Endothelial cell of umbilical vein (primary cell): ENCODE measurements around the gene NDUFS1. TPM values are rescaled to one million over a fixed set of nuclear protein-coding genes. Genes with fewer than 3 reads are reported as not detected.

Experiments used
- BruUV-seq: library from RNA; stranded (reverse); fragments of 400-500 nt; replicated peaks from 2 replicates; lab custom pipeline; 2021; lab: Mats Ljungman, UMichigan
- CTCF ChIA-PET: fragments of 300-600, 350-600 bp; sonication (Branson Sonifier 250); formaldehyde crosslinking; loops from one replicate; lab custom pipeline; 2021; ENCODE audit warnings: antibody characterized with exemption, inconsistent platforms; lab: Charles Lee
- POLR2A ChIA-PET: fragments of 300-600, 350-600 bp; sonication (Branson Sonifier 250); formaldehyde crosslinking; loops from one replicate; lab custom pipeline; 2021; ENCODE audit warnings: antibody characterized with exemption, inconsistent platforms; lab: Charles Lee
- DNase-seq: peaks from one replicate; pipeline ENCODE4 v3.0.0-alpha.2; 2011; ENCODE audit warnings: low read depth, low spot score
- FAIRE-seq: peaks from 2 replicates; lab custom pipeline; 2011; peaks lifted over from hg19 to GRCh38; lab: Jason Lieb, UNC
- H2AFZ ChIP-seq: 2 replicates; pipeline ENCODE4 v1.6.0; 2012; ENCODE audit warnings: low read depth, low read length, control low read depth, inconsistent platforms
- H3K27ac ChIP-seq: 2 replicates; pipeline ENCODE4 v1.5.1; 2011; ENCODE audit warnings: low read depth, mild to moderate bottlenecking, control low read depth, low read length, moderate library complexity; ENCODE audit not compliant: insufficient read depth
- H3K27me3 ChIP-seq, 2 experiments: 2 replicates each; pipeline versions ENCODE4 v1.6.0 to v1.6.1; 2011; ENCODE audit warnings: low read length in 2 of 2, mixed read lengths in 1 of 2; ENCODE audit not compliant: control insufficient read depth in 2 of 2, insufficient read depth in 2 of 2
- H3K36me3 ChIP-seq, 2 experiments: 2 replicates in 1 of 2; 3 replicates in 1 of 2; pipeline ENCODE4 v1.5.1; 2011; ENCODE audit warnings: low read length in 2 of 2, mild to moderate bottlenecking in 1 of 2, moderate library complexity in 1 of 2; ENCODE audit not compliant: control insufficient read depth in 2 of 2, insufficient read depth in 2 of 2; ENCODE audit errors: extremely low read depth in 1 of 2
- H3K4me1 ChIP-seq: 3 replicates; pipeline ENCODE4 v1.5.1; 2011; ENCODE audit warnings: mild to moderate bottlenecking, low read length; ENCODE audit not compliant: control insufficient read depth, insufficient read depth; ENCODE audit errors: extremely low read depth
- H3K4me2 ChIP-seq: 2 replicates; pipeline ENCODE4 v1.6.1; 2011; ENCODE audit warnings: low read length, control low read depth, mixed read lengths; ENCODE audit not compliant: insufficient read depth
- H3K4me3 ChIP-seq, 3 experiments: fragments of 200-600 bp in 1 of 3; sonication (generic), shearing (Covaris generic) in 1 of 3; replicated peaks in 1 of 3; 2 replicates each; pipeline ENCODE4 v1.5.1; 2011 to 2016; ENCODE audit warnings: control low read depth in 3 of 3, low read length in 3 of 3, mild to moderate bottlenecking in 2 of 3, inconsistent platforms in 1 of 3, low read depth in 1 of 3, moderate library complexity in 1 of 3; ENCODE audit not compliant: insufficient read depth in 1 of 3
- H3K79me2 ChIP-seq: 2 replicates; pipeline ENCODE4 v1.6.0; 2012; ENCODE audit warnings: low read length, inconsistent platforms; ENCODE audit not compliant: control insufficient read depth, insufficient read depth
- H3K9ac ChIP-seq: replicated peaks from 2 replicates; pipeline ENCODE3; 2011; ENCODE audit warnings: low read length, control low read depth; ENCODE audit not compliant: insufficient read depth; ENCODE audit errors: extremely low read depth
- H3K9me1 ChIP-seq: replicated peaks from 3 replicates; pipeline ENCODE4 v1.6.0; 2011; ENCODE audit warnings: mild to moderate bottlenecking, low read length; ENCODE audit not compliant: control insufficient read depth, insufficient read depth; ENCODE audit errors: extremely low read depth
- H3K9me3 ChIP-seq: replicated peaks from 2 replicates; pipeline ENCODE4 v1.5.1; 2012; ENCODE audit warnings: low read length, inconsistent platforms; ENCODE audit not compliant: control insufficient read depth, insufficient read depth
- H4K20me1 ChIP-seq: replicated peaks from 2 replicates; pipeline ENCODE3; 2011; ENCODE audit warnings: mild to moderate bottlenecking, low read length; ENCODE audit not compliant: control insufficient read depth, insufficient read depth; ENCODE audit errors: extremely low read depth
- EZH2 ChIP-seq: IDR thresholded peaks from 2 replicates; pipeline ENCODE4 v1.6.1; 2012; ENCODE audit warnings: borderline replicate concordance, low read depth, mild to moderate bottlenecking, moderate library complexity, low read length, inconsistent platforms; ENCODE audit not compliant: severe bottlenecking
- FOS ChIP-seq: IDR thresholded peaks from 2 replicates; pipeline ENCODE4 v1.6.1; 2011; ENCODE audit warnings: mild to moderate bottlenecking, low read length, moderate library complexity, borderline replicate concordance; ENCODE audit not compliant: insufficient read depth
- MYC ChIP-seq: IDR thresholded peaks from one replicate; pipeline ENCODE4 v1.6.1; 2011; ENCODE audit warnings: mild to moderate bottlenecking, low read depth, low read length
- dilution Hi-C: fragments of 300-500 bp; cut with MboI; formaldehyde crosslinking; loops from one replicate; pipeline ENCODE4 v1.15.0; 2019; ENCODE audit warnings: low sequenced_read_pairs; ENCODE audit not compliant: extremely low pct_ligation_motif_present
- intact Hi-C: fragments of 100-400 bp; cut with micrococcal nuclease; formaldehyde crosslinking; loops from one replicate; pipeline ENCODE4 v1.10.0; 2022
- polyA plus RNA-seq, 4 experiments: library from polyadenylated mRNA; depleted of rRNA in 3 of 4; stranded (reverse) in 3 of 4; unstranded in 1 of 4; fragments of >200 nt; gene quantifications; 2 replicates each; pipeline versions ENCODE4 v1.2.1 to v1.2.3, GENCODE V29; 2011 to 2012; ENCODE audit warnings: missing spikeins in 1 of 4
- total RNA-seq: library from RNA; stranded (reverse); gene quantifications from 2 replicates; pipeline ENCODE4 v1.2.3, GENCODE V29; 2021
- TF ChIP-seq, protein P1 (sequence below), 2 donors: IDR thresholded peaks; 1 replicate in 1 of 2; 2 replicates in 1 of 2; pipeline ENCODE4 v1.5.1; 2011; ENCODE audit warnings: low read length in 2 of 2, mild to moderate bottlenecking in 2 of 2, moderate library complexity in 2 of 2, control low read depth in 1 of 2, inconsistent platforms in 1 of 2, low read depth in 1 of 2; ENCODE audit not compliant: insufficient read depth in 1 of 2; ENCODE audit errors: extremely low read depth in 1 of 2

The NDUFS1 gene
- total and polyA plus RNA-seq, 2 donors (not counting 3 experiments of a cell fraction or from before 2014, with no cell fraction given), result 49.8 to 93.2 TPM

DNA sequence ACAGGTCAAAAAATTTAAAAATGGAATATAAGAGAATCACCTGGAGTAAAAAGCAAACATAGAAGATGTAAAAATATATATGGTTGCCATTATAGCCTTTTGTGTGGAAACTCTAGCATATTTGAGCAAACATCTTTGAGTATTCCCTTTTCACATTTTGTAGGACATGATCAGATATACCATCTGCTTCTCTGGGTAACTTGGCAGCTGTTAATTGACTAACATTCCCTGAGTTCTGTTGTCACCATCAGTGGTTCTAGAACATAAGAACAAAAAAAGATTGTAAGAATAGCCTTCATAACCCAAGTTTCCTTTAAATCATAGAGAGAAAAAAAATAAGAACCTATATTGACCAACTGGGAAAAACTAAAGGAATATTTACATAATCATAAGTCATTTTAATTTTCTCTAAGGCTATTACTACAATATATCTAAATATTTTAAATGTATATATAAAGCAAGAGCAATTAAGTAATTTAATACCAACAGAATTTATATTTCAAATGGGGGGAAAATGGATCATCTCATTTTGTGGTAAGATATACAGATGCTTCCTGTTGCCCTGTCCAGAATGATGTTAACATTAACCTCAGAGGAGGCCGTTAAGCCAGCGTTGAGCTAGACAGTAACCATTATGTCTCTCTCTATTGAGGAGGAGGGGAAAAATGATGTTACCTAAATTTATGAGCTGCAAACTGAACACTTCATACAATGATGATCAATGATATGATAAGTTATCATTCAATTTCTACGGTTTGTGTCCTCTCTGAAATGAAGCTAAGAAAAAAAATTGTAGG lies 63.5 kb downstream of the NDUFS1 start:
- no TSS peak for BruUV-seq
- H3K79me2 ChIP-seq, result no peaks in the 10 kb centered on the region
- FAIRE-seq, result no peak
- H4K20me1 ChIP-seq, result no peaks in the 10 kb centered on the region
- dilution Hi-C loops, result no loop called here
- no peaks in the 10 kb centered on the region for H3K9me3 ChIP-seq
- no peaks in the 10 kb centered on the region for H3K4me1 ChIP-seq
- no peak overlapping the region for H3K4me3 ChIP-seq
- no peaks in the 10 kb centered on the region for H3K27me3 ChIP-seq
- H3K27ac ChIP-seq, result no peak overlapping the region
- H3K9ac ChIP-seq, result no peak overlapping the region
- intact Hi-C loops, result no loop called here
- TF ChIP-seq, protein P1, sequence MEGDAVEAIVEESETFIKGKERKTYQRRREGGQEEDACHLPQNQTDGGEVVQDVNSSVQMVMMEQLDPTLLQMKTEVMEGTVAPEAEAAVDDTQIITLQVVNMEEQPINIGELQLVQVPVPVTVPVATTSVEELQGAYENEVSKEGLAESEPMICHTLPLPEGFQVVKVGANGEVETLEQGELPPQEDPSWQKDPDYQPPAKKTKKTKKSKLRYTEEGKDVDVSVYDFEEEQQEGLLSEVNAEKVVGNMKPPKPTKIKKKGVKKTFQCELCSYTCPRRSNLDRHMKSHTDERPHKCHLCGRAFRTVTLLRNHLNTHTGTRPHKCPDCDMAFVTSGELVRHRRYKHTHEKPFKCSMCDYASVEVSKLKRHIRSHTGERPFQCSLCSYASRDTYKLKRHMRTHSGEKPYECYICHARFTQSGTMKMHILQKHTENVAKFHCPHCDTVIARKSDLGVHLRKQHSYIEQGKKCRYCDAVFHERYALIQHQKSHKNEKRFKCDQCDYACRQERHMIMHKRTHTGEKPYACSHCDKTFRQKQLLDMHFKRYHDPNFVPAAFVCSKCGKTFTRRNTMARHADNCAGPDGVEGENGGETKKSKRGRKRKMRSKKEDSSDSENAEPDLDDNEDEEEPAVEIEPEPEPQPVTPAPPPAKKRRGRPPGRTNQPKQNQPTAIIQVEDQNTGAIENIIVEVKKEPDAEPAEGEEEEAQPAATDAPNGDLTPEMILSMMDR (IDR thresholded peaks at IDR 0.05; ENCODE audit: extremely low read depth in 1 of 2, insufficient read depth in 1 of 2, low read depth in 1 of 2, low read length in 2 of 2), result no peak
- TF ChIP-seq MYC (no peak), EZH2 (no peak), FOS (no peak)
- ChIA-PET CTCF (interaction anchor here (0.9 to 3.4 kb wide), 5 partner anchors 10 to 97 kb away, joined by 3 to 10 read pairs (median 5); partner anchors contain the start of gene INO80D), POLR2A (no interaction called here)
- no peak overlapping the region for H3K4me2 ChIP-seq
- H2AFZ ChIP-seq, result no peak overlapping the region
- no peak for DNase-seq
- H3K36me3 ChIP-seq, result no peaks in the 10 kb centered on the region
- H3K9me1 ChIP-seq, result no peaks in the 10 kb centered on the region
